H9 (cell line): ENCODE data around the gene EP300. TPM values are rescaled to one million over a fixed set of nuclear protein-coding genes. Genes with fewer than 3 reads are reported as not detected.

Experiments
- DNase-seq: peaks from one replicate; pipeline ENCODE4 v3.0.0-alpha.2; 2017
- H2AFZ ChIP-seq: one replicate; pipeline ENCODE4 v1.6.1; 2013; ENCODE audit warnings: mild to moderate bottlenecking, low read length, control low read depth, moderate library complexity
- H2AK5ac ChIP-seq: 2 replicates; pipeline ENCODE4 v1.6.1; 2013; ENCODE audit warnings: low read length, control low read depth, mixed read lengths; ENCODE audit not compliant: insufficient read length
- H2BK120ac ChIP-seq: one replicate; pipeline ENCODE4 v1.6.1; 2013; ENCODE audit warnings: low read depth, mild to moderate bottlenecking, low read length, control low read depth, inconsistent platforms; ENCODE audit not compliant: poor library complexity, severe bottlenecking
- H2BK12ac ChIP-seq: 2 replicates; pipeline ENCODE4 v1.6.1; 2013; ENCODE audit warnings: low read length, control low read depth, mixed read lengths, low read depth; ENCODE audit not compliant: insufficient read length
- H2BK15ac ChIP-seq: 2 replicates; pipeline ENCODE4 v1.6.1; 2013; ENCODE audit warnings: low read depth, low read length, control low read depth
- H2BK20ac ChIP-seq: one replicate; pipeline ENCODE4 v1.6.1; 2013; ENCODE audit warnings: low read depth, mild to moderate bottlenecking, low read length, control low read depth, inconsistent platforms; ENCODE audit not compliant: poor library complexity, severe bottlenecking
- H2BK5ac ChIP-seq: 2 replicates; pipeline ENCODE4 v1.6.1; 2013; ENCODE audit warnings: low read length, control low read depth, mixed read lengths; ENCODE audit not compliant: insufficient read length
- H3K14ac ChIP-seq: 2 replicates; pipeline ENCODE4 v1.6.1; 2013; ENCODE audit warnings: low read length, control low read depth; ENCODE audit not compliant: insufficient read depth
- H3K18ac ChIP-seq: 2 replicates; pipeline ENCODE4 v1.6.1; 2013; ENCODE audit warnings: low read depth, mild to moderate bottlenecking, mixed read lengths, low read length, control low read depth; ENCODE audit not compliant: insufficient read length
- H3K23ac ChIP-seq: 2 replicates; pipeline ENCODE4 v1.6.1; 2013; ENCODE audit warnings: low read length, control low read depth, mixed read lengths, low read depth; ENCODE audit not compliant: insufficient read length
- H3K23me2 ChIP-seq: 2 replicates; pipeline ENCODE4 v1.6.1; 2013; ENCODE audit warnings: low read depth, mild to moderate bottlenecking, mixed read lengths, low read length, control low read depth; ENCODE audit not compliant: insufficient read length, poor library complexity, severe bottlenecking
- H3K27ac ChIP-seq: 2 replicates; pipeline ENCODE4 v1.5.1; 2013; ENCODE audit warnings: low read length, control low read depth, mixed read lengths, low read depth; ENCODE audit not compliant: insufficient read length
- H3K27me3 ChIP-seq: 2 replicates; pipeline ENCODE4 v1.6.1; 2013; ENCODE audit warnings: low read length, control low read depth, inconsistent platforms; ENCODE audit not compliant: insufficient read depth
- H3K4ac ChIP-seq: 2 replicates; pipeline ENCODE4 v1.6.1; 2013; ENCODE audit warnings: low read depth, mild to moderate bottlenecking, control low read depth, inconsistent platforms, low read length, moderate library complexity
- H3K4me1 ChIP-seq: 2 replicates; pipeline ENCODE4 v1.6.1; 2013; ENCODE audit warnings: low read length, control low read depth, inconsistent platforms; ENCODE audit not compliant: insufficient read depth
- H3K4me2 ChIP-seq: 2 replicates; pipeline ENCODE4 v1.6.1; 2013; ENCODE audit warnings: low read length, control low read depth, mixed read lengths; ENCODE audit not compliant: insufficient read length, insufficient read depth
- H3K56ac ChIP-seq: 2 replicates; pipeline ENCODE4 v1.6.1; 2013; ENCODE audit warnings: low read depth, mild to moderate bottlenecking, mixed read lengths, low read length, control low read depth; ENCODE audit not compliant: insufficient read length
- H3K79me1 ChIP-seq: 2 replicates; pipeline ENCODE4 v1.6.1; 2013; ENCODE audit warnings: low read depth, mild to moderate bottlenecking, moderate library complexity, low read length, control low read depth, inconsistent platforms; ENCODE audit not compliant: insufficient read depth, poor library complexity, severe bottlenecking
- H3K79me2 ChIP-seq: 2 replicates; pipeline ENCODE4 v1.6.1; 2013; ENCODE audit warnings: low read length, control low read depth, inconsistent platforms; ENCODE audit not compliant: insufficient read depth
- H3K9ac ChIP-seq: 2 replicates; pipeline ENCODE4 v1.6.1; 2013; ENCODE audit warnings: low read length, control low read depth, mixed read lengths; ENCODE audit not compliant: insufficient read length; ENCODE audit errors: extremely low read depth
- H3K9me3 ChIP-seq: one replicate; pipeline ENCODE4 v1.6.1; 2013; ENCODE audit warnings: low read depth, low read length, inconsistent platforms; ENCODE audit not compliant: control insufficient read depth
- H3T11ph ChIP-seq: one replicate; pipeline ENCODE4 v1.6.1; 2013; ENCODE audit warnings: mild to moderate bottlenecking, low read length, control low read depth, inconsistent platforms
- H4K20me1 ChIP-seq: one replicate; pipeline ENCODE4 v1.6.1; 2013; ENCODE audit not compliant: control insufficient read depth, insufficient read length, insufficient read depth
- H4K5ac ChIP-seq: 2 replicates; pipeline ENCODE4 v1.6.1; 2013; ENCODE audit warnings: low read depth, mild to moderate bottlenecking, mixed read lengths, low read length, control low read depth; ENCODE audit not compliant: insufficient read length
- H4K8ac ChIP-seq: replicated peaks from 2 replicates; pipeline ENCODE4 v1.6.1; 2013; ENCODE audit warnings: low read length, control low read depth, mixed read lengths, low read depth; ENCODE audit not compliant: insufficient read length
- H4K91ac ChIP-seq: 2 replicates; pipeline ENCODE4 v1.6.1; 2013; ENCODE audit warnings: low read depth, mild to moderate bottlenecking, moderate library complexity, mixed read lengths, low read length, control low read depth; ENCODE audit not compliant: insufficient read length
- H3K27ac Mint-ChIP-seq, 3 experiments: 2 replicates in 2 of 3; 3 replicates in 1 of 3; pipeline ENCODE4 v1.8.0; 2020 to 2021; ENCODE audit warnings: mixed read lengths in 3 of 3, mild to moderate bottlenecking in 1 of 3, moderate library complexity in 1 of 3
- H3K27me3 Mint-ChIP-seq: 2 replicates; pipeline ENCODE4 v1.8.0; 2021; ENCODE audit warnings: low read depth, mild to moderate bottlenecking, moderate library complexity, mixed read lengths
- H3K36me3 Mint-ChIP-seq, 3 experiments: 2 replicates in 2 of 3; 3 replicates in 1 of 3; pipeline ENCODE4 v1.8.0; 2020 to 2021; ENCODE audit warnings: low read depth in 3 of 3, mixed read lengths in 3 of 3; ENCODE audit not compliant: insufficient read depth in 1 of 3
- H3K4me1 Mint-ChIP-seq, 2 experiments: 2 replicates each; pipeline ENCODE4 v1.8.0; 2020; ENCODE audit warnings: mixed read lengths in 2 of 2
- H3K4me3 Mint-ChIP-seq, 2 experiments: 2 replicates in 1 of 2; 3 replicates in 1 of 2; pipeline ENCODE4 v1.8.0; 2020 to 2021; ENCODE audit warnings: mild to moderate bottlenecking in 2 of 2, mixed read lengths in 2 of 2, moderate library complexity in 1 of 2
- H3K9me3 Mint-ChIP-seq, 2 experiments: 2 replicates in 1 of 2; 3 replicates in 1 of 2; pipeline ENCODE4 v1.8.0; 2020; ENCODE audit warnings: mild to moderate bottlenecking in 2 of 2, mixed read lengths in 2 of 2, moderate library complexity in 1 of 2
- WGBS: extraction: QIAGEN DNeasy Blood & Tissue Kit; methylation state at CpG from one replicate; pipeline ENCODE4 v1.1.7; 2013; ENCODE audit warnings: missing lambda C conversion rate, low lambda C conversion rate, mixed read lengths; ENCODE audit not compliant: insufficient read length; ENCODE audit errors: extremely low coverage; 5-methylcytosine and 5-hydroxymethylcytosine counted together
- total RNA-seq: library from RNA; stranded (reverse); gene quantifications from 2 replicates; pipeline ENCODE4 v1.2.1, GENCODE V29; 2021
- TF ChIP-seq, protein P1 (sequence below): fragments of 200-600 bp; sonication (generic); conservative IDR thresholded peaks from 3 replicates; pipeline ENCODE4 v1.8.0; 2021; ENCODE audit warnings: antibody characterized with exemption, mild to moderate bottlenecking

EP300 gene
- total RNA-seq, 1 experiment from 2014 or later, result 136 TPM

DNA sequence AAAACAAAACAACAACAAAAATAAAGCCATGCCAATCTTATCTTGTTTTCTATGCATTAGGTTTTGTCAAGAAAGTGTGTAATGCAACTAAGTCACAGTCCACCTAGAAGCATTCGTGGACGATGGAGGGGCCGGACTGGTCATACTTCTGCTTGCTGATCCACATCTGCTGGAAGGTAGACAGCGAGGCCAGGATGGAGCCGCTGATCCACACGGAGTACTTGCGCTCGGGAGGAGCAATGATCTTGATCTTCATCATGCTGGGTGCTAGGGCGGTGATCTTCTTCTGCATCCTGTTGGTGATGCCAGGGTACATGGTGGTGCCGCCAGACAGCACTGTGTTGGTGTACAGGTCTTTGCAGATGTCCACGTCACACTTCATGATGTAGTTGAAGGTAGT, 18.3 kb upstream of the EP300 start:
- H3K27me3 ChIP-seq, result no peaks in the 10 kb centered on the region
- H3K9me3 Mint-ChIP-seq, result no peaks in the 10 kb centered on the region
- no peaks in the 10 kb centered on the region for H3K36me3 Mint-ChIP-seq
- no peak overlapping the region for H3K4ac ChIP-seq
- no peak overlapping the region for H2BK120ac ChIP-seq
- TF ChIP-seq, protein P1, sequence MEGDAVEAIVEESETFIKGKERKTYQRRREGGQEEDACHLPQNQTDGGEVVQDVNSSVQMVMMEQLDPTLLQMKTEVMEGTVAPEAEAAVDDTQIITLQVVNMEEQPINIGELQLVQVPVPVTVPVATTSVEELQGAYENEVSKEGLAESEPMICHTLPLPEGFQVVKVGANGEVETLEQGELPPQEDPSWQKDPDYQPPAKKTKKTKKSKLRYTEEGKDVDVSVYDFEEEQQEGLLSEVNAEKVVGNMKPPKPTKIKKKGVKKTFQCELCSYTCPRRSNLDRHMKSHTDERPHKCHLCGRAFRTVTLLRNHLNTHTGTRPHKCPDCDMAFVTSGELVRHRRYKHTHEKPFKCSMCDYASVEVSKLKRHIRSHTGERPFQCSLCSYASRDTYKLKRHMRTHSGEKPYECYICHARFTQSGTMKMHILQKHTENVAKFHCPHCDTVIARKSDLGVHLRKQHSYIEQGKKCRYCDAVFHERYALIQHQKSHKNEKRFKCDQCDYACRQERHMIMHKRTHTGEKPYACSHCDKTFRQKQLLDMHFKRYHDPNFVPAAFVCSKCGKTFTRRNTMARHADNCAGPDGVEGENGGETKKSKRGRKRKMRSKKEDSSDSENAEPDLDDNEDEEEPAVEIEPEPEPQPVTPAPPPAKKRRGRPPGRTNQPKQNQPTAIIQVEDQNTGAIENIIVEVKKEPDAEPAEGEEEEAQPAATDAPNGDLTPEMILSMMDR, result no peak
- no peak overlapping the region for H2BK12ac ChIP-seq
- no peaks in the 10 kb centered on the region for H3K79me1 ChIP-seq
- H2BK5ac ChIP-seq, result no peak overlapping the region
- no peak overlapping the region for H3K4me3 Mint-ChIP-seq
- H4K5ac ChIP-seq, result no peak overlapping the region
- H3K14ac ChIP-seq, result no peak overlapping the region; the same call in 1 of the 2 replicates
- H3K27ac Mint-ChIP-seq, result no peak overlapping the region
- no peak overlapping the region for H2BK20ac ChIP-seq
- no peak overlapping the region for H3T11ph ChIP-seq
- peaks cover 2% of the 10 kb centered on the region; the same call in 1 of the 2 replicates for H3K27me3 Mint-ChIP-seq
- H4K20me1 ChIP-seq, result no peaks in the 10 kb centered on the region
- WGBS, result no CpG with 5 or more reads among the region's 11 CpGs
- no peaks in the 10 kb centered on the region for H3K4me1 ChIP-seq
- H3K4me2 ChIP-seq, result no peak overlapping the region
- H2BK15ac ChIP-seq, result no peak overlapping the region
- no peaks in the 10 kb centered on the region for H3K9me3 ChIP-seq
- H4K91ac ChIP-seq, result no peak overlapping the region
- no peak for DNase-seq
- H3K23ac ChIP-seq, result no peak overlapping the region
- no peaks in the 10 kb centered on the region for H3K79me2 ChIP-seq
- no peak overlapping the region for H3K9ac ChIP-seq
- no peaks in the 10 kb centered on the region for H3K23me2 ChIP-seq
- H3K4me1 Mint-ChIP-seq, result peaks cover 0 to 2% of the 10 kb centered on the region in 2 experiments; a peak in 1 of 4 replicates
- no peak overlapping the region for H2AK5ac ChIP-seq
- no peak overlapping the region for H3K27ac ChIP-seq
- H2AFZ ChIP-seq, result no peak overlapping the region
- no peak overlapping the region for H4K8ac ChIP-seq
- H3K18ac ChIP-seq, result no peak overlapping the region
- no peak overlapping the region for H3K56ac ChIP-seq
